Measurements from ENCODE around the gene ASPSCR1. TPM values are rescaled to one million over a fixed set of nuclear protein-coding genes. Genes with fewer than 3 reads are reported as not detected.
A peak's percentile ranks its signal among the peaks of the same experiment; 100 is the strongest.

Gene ASPSCR1
- total and polyA plus RNA-seq, 2 of the 13 experiments (the other 11 are each of a cell fraction or from before 2014, with no cell fraction given) = 274 to 314 TPM

DNA sequence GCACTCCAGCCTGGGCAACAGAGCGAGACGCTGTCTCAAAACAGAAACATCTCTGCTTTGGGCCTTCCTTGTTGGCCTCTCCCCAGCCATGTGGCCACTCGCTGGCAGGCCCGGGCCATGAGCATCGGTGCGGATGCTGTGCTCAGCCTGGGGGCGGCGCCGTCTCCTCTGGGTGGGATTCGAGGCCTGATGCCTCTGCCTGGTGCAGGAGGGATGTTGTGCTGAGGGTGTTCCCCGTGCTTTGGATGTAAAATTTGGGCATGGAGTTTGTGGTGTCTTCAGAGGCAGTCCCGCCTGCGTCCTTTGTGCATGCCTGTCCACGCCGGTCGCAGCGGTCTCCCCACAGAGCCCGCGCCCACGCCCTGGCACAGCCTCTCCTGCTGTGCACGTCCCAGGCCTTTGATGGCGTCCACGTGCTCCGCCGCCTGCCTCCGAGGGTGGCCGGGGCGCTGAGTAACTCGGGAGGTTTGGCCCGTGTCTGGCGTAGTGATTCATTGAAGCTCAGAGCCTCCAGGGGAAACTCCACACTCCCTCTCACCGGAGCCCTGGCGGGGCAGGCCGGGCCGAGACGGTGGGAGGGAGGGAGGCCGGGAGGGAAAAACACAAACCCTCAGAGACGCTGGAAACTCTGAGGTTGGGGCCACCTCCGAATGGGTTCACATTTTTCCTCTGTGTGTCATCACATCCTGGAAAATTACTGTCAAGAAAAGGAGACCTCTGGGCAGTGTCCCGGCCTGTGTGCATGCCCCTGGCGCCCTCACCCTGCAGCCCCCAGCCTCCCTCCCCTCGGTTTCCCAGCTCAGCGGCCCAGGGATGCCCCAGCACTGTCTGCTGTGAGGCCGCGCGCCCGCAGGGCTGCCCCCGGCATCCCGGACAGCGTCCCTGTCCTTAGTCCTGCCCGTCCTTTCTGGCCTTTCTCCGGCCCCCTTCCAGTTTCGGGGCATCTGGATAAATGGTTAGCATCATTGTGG, 26.3 kb downstream of the ASPSCR1 start (continued):
- peak; percentile 77 for TF ChIP-seq HMGXB3 (CRISPR knock-in tag; IDR thresholded peaks at IDR 0.05; ENCODE audit: borderline replicate concordance)
- peak; percentile 40 for TF ChIP-seq ZNF629 (CRISPR knock-in tag; conservative IDR thresholded peaks at IDR 0.05)
- no peak for TF ChIP-seq ZNF180 (CRISPR knock-in tag; IDR thresholded peaks at IDR 0.05; ENCODE audit: borderline replicate concordance, low read depth)
- peak; percentile 56 for TF ChIP-seq ISL2 (CRISPR knock-in tag; IDR thresholded peaks at IDR 0.05)
- TF ChIP-seq ESRRA (CRISPR knock-in tag; IDR thresholded peaks at IDR 0.05; ENCODE audit: low read depth) = no peak; the same call in 1 of the 2 replicates
- TF ChIP-seq ZBTB7A (CRISPR knock-in tag; IDR thresholded peaks at IDR 0.05) = no peak
- peak; percentile 44; the same call in 1 of the 2 replicates for TF ChIP-seq ZNF460 (CRISPR knock-in tag; IDR thresholded peaks at IDR 0.05; ENCODE audit: borderline replicate concordance)
- TF ChIP-seq IRF2 (CRISPR knock-in tag; IDR thresholded peaks at IDR 0.05) = peak; percentile 73; the same call in 1 of the 2 replicates
- TF ChIP-seq ZFP41 (CRISPR knock-in tag; IDR thresholded peaks at IDR 0.05; ENCODE audit: borderline replicate concordance) = peak; percentile 96
- TF ChIP-seq ZNF282 (IDR thresholded peaks at IDR 0.05; ENCODE audit: partially characterized antibody) = no peak
- TF ChIP-seq ZFP36 (IDR thresholded peaks at IDR 0.05; ENCODE audit: borderline replicate concordance, low read depth, low read length, partially characterized antibody) = no peak
- no peak for TF ChIP-seq GABPA (IDR thresholded peaks at IDR 0.05; ENCODE audit: low read depth, low read length)
- TF ChIP-seq GABPA (CRISPR knock-in tag; IDR thresholded peaks at IDR 0.05; ENCODE audit: low read depth) = peak; percentile 37
- TF ChIP-seq ZNF883 (CRISPR knock-in tag; IDR thresholded peaks at IDR 0.05; ENCODE audit: not compliant biosample characterization) = peak; percentile 90
- TF ChIP-seq ZBTB1 (CRISPR knock-in tag; IDR thresholded peaks at IDR 0.05; ENCODE audit: borderline replicate concordance) = no peak
- TF ChIP-seq ZNF790 (CRISPR knock-in tag; IDR thresholded peaks at IDR 0.05; ENCODE audit: borderline replicate concordance) = no peak
- peak; percentile 90 for TF ChIP-seq HOXA3 (CRISPR knock-in tag; IDR thresholded peaks at IDR 0.05)
- no peak for TF ChIP-seq NFIB (CRISPR knock-in tag; IDR thresholded peaks at IDR 0.05; ENCODE audit: borderline replicate concordance)
- TF ChIP-seq ELK4 (CRISPR knock-in tag; IDR thresholded peaks at IDR 0.05; ENCODE audit: borderline replicate concordance) = no peak
- TF ChIP-seq ZNF232 (CRISPR knock-in tag; IDR thresholded peaks at IDR 0.05; ENCODE audit: borderline replicate concordance) = no peak
- 0 out of 2 replicates have a peak, but pooled peaks have one; percentile 41 for TF ChIP-seq ZNF468 (CRISPR knock-in tag; IDR thresholded peaks at IDR 0.05)
- TF ChIP-seq IRX3 (CRISPR knock-in tag; IDR thresholded peaks at IDR 0.05; ENCODE audit: borderline replicate concordance, low read depth) = no peak
- TF ChIP-seq SNRNP70 (IDR thresholded peaks at IDR 0.05; ENCODE audit: low read depth, low read length) = no peak
- TF ChIP-seq POLR2G (IDR thresholded peaks at IDR 0.05; ENCODE audit: low read depth, low read length) = peak; percentile 76
- TF ChIP-seq FIP1L1 (IDR thresholded peaks at IDR 0.05; ENCODE audit: borderline replicate concordance, insufficient read depth, low read depth, low read length) = 0 out of 2 replicates have a peak, but pooled peaks have one; percentile 25
